Tibial nerve (tissue), 4 donors: ENCODE results near the gene SETD2. TPM values are rescaled to one million over a fixed set of nuclear protein-coding genes. Genes with fewer than 3 reads are reported as not detected.

Experiments
- DNase-seq, 2 donors: peaks; one replicate each; pipeline ENCODE4 v3.0.0-alpha.2; 2019; ENCODE audit warnings: low spot score in 2 of 2
- H3K27ac ChIP-seq, 4 donors: fragments of 200-600 bp; sonication (generic) in 3 of 4; one replicate each; pipeline ENCODE4 v1.5.1; 2017 to 2019; ENCODE audit warnings: mild to moderate bottlenecking in 1 of 4
- H3K27me3 ChIP-seq, 2 donors: fragments of 200-600 bp; sonication (generic) in 1 of 2; one replicate each; pipeline versions ENCODE4 v1.5.1 to v1.6.0; 2017 to 2019
- H3K36me3 ChIP-seq, 3 donors: fragments of 200-600 bp; sonication (generic); one replicate each; pipeline ENCODE4 v1.5.1; 2018 to 2019
- H3K4me1 ChIP-seq, 4 donors: fragments of 200-600 bp; sonication (generic) in 3 of 4; one replicate each; pipeline ENCODE4 v1.5.1; 2017 to 2019
- H3K4me3 ChIP-seq, 4 donors: fragments of 200-600 bp; sonication (generic) in 3 of 4; one replicate each; pipeline ENCODE4 v1.5.1; 2017 to 2019; ENCODE audit warnings: mild to moderate bottlenecking in 1 of 4, moderate library complexity in 1 of 4
- H3K9me3 ChIP-seq, 4 donors: fragments of 200-600 bp; sonication (generic) in 3 of 4; one replicate each; pipeline ENCODE4 v1.5.1; 2017 to 2019
- CTCF ChIP-seq, 5 experiments: fragments of 200-600 bp in 3 of 5; fragments of 450-650 bp in 2 of 5; sonication (generic) in 3 of 5; IDR thresholded peaks; one replicate each; pipeline ENCODE4 v1.5.1; 2016 to 2019; ENCODE audit warnings: antibody characterized with exemption in 5 of 5, mild to moderate bottlenecking in 3 of 5, moderate library complexity in 2 of 5
- EP300 ChIP-seq, 2 donors: sonication (generic); formaldehyde crosslinking; IDR thresholded peaks; one replicate each; pipeline ENCODE4 v1.6.1; 2017; ENCODE audit warnings: antibody characterized with exemption in 2 of 2, mild to moderate bottlenecking in 1 of 2
- POLR2A ChIP-seq, 2 donors: fragments of 450-650 bp; IDR thresholded peaks; one replicate each; pipeline ENCODE4 v1.6.1; 2017; ENCODE audit warnings: antibody characterized with exemption in 2 of 2, mild to moderate bottlenecking in 2 of 2, moderate library complexity in 2 of 2
- WGBS, 2 donors: methylation state at CpG; one replicate each; pipeline ENCODE4 v1.1.5; 2018; 5-methylcytosine and 5-hydroxymethylcytosine counted together
- total RNA-seq, 4 donors: library from RNA; depleted of rRNA; stranded (reverse); fragments of >200 nt; gene quantifications; one replicate each; pipeline ENCODE4 v1.1.0, GENCODE V29; 2016

Gene SETD2
- total RNA-seq, 4 donors from 2014 or later: 55.5 to 69.6 (median 64.7) TPM

GRCh38 chr3:47022641-47023071, 141.3 kb downstream of the SETD2 start:
- peak overlapping the region in 1 of 4 donors; percentile 6 for H3K27ac ChIP-seq
- TF ChIP-seq POLR2A (IDR thresholded peaks at IDR 0.05): no peak
- TF ChIP-seq CTCF (IDR thresholded peaks at IDR 0.05): no peak
- no peak for TF ChIP-seq EP300 (IDR thresholded peaks at IDR 0.05)
- H3K4me1 ChIP-seq: peaks cover 0 to 16% (median 0%) of the 10 kb centered on the region in 4 donors
- no peaks in the 10 kb centered on the region for H3K27me3 ChIP-seq
- no peak for DNase-seq
- WGBS, 2 donors: 65 to 70% methylated on average over 1 of the region's 1 CpG
- no peak overlapping the region for H3K4me3 ChIP-seq
- peaks cover 0 to 40% (median 0%) of the 10 kb centered on the region in 3 donors for H3K36me3 ChIP-seq
- H3K9me3 ChIP-seq: no peaks in the 10 kb centered on the region

- H3K27ac ChIP-seq: no peak overlapping the region
- no peak for DNase-seq
- 94 to 99% methylated on average over 4 of the region's 4 CpGs for WGBS, 2 donors
- peaks cover 0 to 14% (median 0%) of the 10 kb centered on the region in 4 donors for H3K4me1 ChIP-seq
- H3K4me3 ChIP-seq: no peak overlapping the region
- TF ChIP-seq POLR2A (IDR thresholded peaks at IDR 0.05): no peak
- no peak for TF ChIP-seq EP300 (IDR thresholded peaks at IDR 0.05)
- TF ChIP-seq CTCF (IDR thresholded peaks at IDR 0.05): no peak
- H3K36me3 ChIP-seq: peaks cover 0 to 54% (median 0%) of the 10 kb centered on the region in 3 donors
- no peaks in the 10 kb centered on the region for H3K27me3 ChIP-seq
- H3K9me3 ChIP-seq: no peaks in the 10 kb centered on the region
Observed at GRCh38 chr3:47020311-47020710, 143.6 kb downstream of the SETD2 start.

- TF ChIP-seq EP300 (IDR thresholded peaks at IDR 0.05) (no peak), POLR2A (IDR thresholded peaks at IDR 0.05) (no peak), CTCF (IDR thresholded peaks at IDR 0.05) (no peak)
- WGBS, 2 donors: 90 to 96% methylated on average over 1 of the region's 1 CpG
- H3K27ac ChIP-seq: no peak overlapping the region
- H3K4me3 ChIP-seq: no peak overlapping the region
- no peaks in the 10 kb centered on the region for H3K27me3 ChIP-seq
- peaks cover 0 to 65% (median 0%) of the 10 kb centered on the region in 3 donors for H3K36me3 ChIP-seq
- no peaks in the 10 kb centered on the region for H3K9me3 ChIP-seq
- DNase-seq: no peak
- peaks cover 0 to 10% (median 0%) of the 10 kb centered on the region in 4 donors for H3K4me1 ChIP-seq
Observed at GRCh38 chr3:47019201-47019600, 144.7 kb downstream of the SETD2 start.

GRCh38 chr3:47018269-47018611, 145.7 kb downstream of the SETD2 start:
- no peaks in the 10 kb centered on the region for H3K27me3 ChIP-seq
- TF ChIP-seq CTCF (IDR thresholded peaks at IDR 0.05) (no peak), POLR2A (IDR thresholded peaks at IDR 0.05) (no peak), EP300 (IDR thresholded peaks at IDR 0.05) (no peak)
- no peaks in the 10 kb centered on the region for H3K9me3 ChIP-seq
- peaks cover 0 to 71% (median 0%) of the 10 kb centered on the region in 3 donors for H3K36me3 ChIP-seq
- no peak for DNase-seq
- peak overlapping the region in 1 of 4 donors; percentile 29 for H3K27ac ChIP-seq
- no peak overlapping the region for H3K4me3 ChIP-seq
- peaks cover 0 to 10% (median 0%) of the 10 kb centered on the region in 4 donors for H3K4me1 ChIP-seq

GRCh38 chr3:47017504-47018268, 146.2 kb downstream of the SETD2 start:
- WGBS, 2 donors: 79 to 85% methylated on average over 6 of the region's 6 CpGs
- H3K36me3 ChIP-seq: peaks cover 0 to 72% (median 0%) of the 10 kb centered on the region in 3 donors
- no peaks in the 10 kb centered on the region for H3K27me3 ChIP-seq
- peaks cover 0 to 5% (median 0%) of the 10 kb centered on the region in 4 donors for H3K4me1 ChIP-seq
- peak overlapping the region in 1 of 4 donors; percentile 29 for H3K27ac ChIP-seq
- H3K4me3 ChIP-seq: no peak overlapping the region
- TF ChIP-seq CTCF (IDR thresholded peaks at IDR 0.05) (no peak), EP300 (IDR thresholded peaks at IDR 0.05) (no peak), POLR2A (IDR thresholded peaks at IDR 0.05) (no peak)
- H3K9me3 ChIP-seq: no peaks in the 10 kb centered on the region
- no peak for DNase-seq
